H9 (cell line): ENCODE data around the gene GNAS-AS1. TPM values are rescaled to one million over a fixed set of nuclear protein-coding genes. Genes with fewer than 3 reads are reported as not detected.

ENCODE experiments used
- DNase-seq: peaks from one replicate; pipeline ENCODE4 v3.0.0-alpha.2; 2017
- H2AFZ ChIP-seq: one replicate; pipeline ENCODE4 v1.6.1; 2013; ENCODE audit warnings: mild to moderate bottlenecking, low read length, control low read depth, moderate library complexity
- H2AK5ac ChIP-seq: 2 replicates; pipeline ENCODE4 v1.6.1; 2013; ENCODE audit warnings: low read length, control low read depth, mixed read lengths; ENCODE audit not compliant: insufficient read length
- H2BK120ac ChIP-seq: one replicate; pipeline ENCODE4 v1.6.1; 2013; ENCODE audit warnings: low read depth, mild to moderate bottlenecking, low read length, control low read depth, inconsistent platforms; ENCODE audit not compliant: poor library complexity, severe bottlenecking
- H2BK12ac ChIP-seq: 2 replicates; pipeline ENCODE4 v1.6.1; 2013; ENCODE audit warnings: low read length, control low read depth, mixed read lengths, low read depth; ENCODE audit not compliant: insufficient read length
- H2BK15ac ChIP-seq: 2 replicates; pipeline ENCODE4 v1.6.1; 2013; ENCODE audit warnings: low read depth, low read length, control low read depth
- H2BK20ac ChIP-seq: one replicate; pipeline ENCODE4 v1.6.1; 2013; ENCODE audit warnings: low read depth, mild to moderate bottlenecking, low read length, control low read depth, inconsistent platforms; ENCODE audit not compliant: poor library complexity, severe bottlenecking
- H2BK5ac ChIP-seq: 2 replicates; pipeline ENCODE4 v1.6.1; 2013; ENCODE audit warnings: low read length, control low read depth, mixed read lengths; ENCODE audit not compliant: insufficient read length
- H3K14ac ChIP-seq: 2 replicates; pipeline ENCODE4 v1.6.1; 2013; ENCODE audit warnings: low read length, control low read depth; ENCODE audit not compliant: insufficient read depth
- H3K18ac ChIP-seq: 2 replicates; pipeline ENCODE4 v1.6.1; 2013; ENCODE audit warnings: low read depth, mild to moderate bottlenecking, mixed read lengths, low read length, control low read depth; ENCODE audit not compliant: insufficient read length
- H3K23ac ChIP-seq: 2 replicates; pipeline ENCODE4 v1.6.1; 2013; ENCODE audit warnings: low read length, control low read depth, mixed read lengths, low read depth; ENCODE audit not compliant: insufficient read length
- H3K23me2 ChIP-seq: 2 replicates; pipeline ENCODE4 v1.6.1; 2013; ENCODE audit warnings: low read depth, mild to moderate bottlenecking, mixed read lengths, low read length, control low read depth; ENCODE audit not compliant: insufficient read length, poor library complexity, severe bottlenecking
- H3K27ac ChIP-seq: 2 replicates; pipeline ENCODE4 v1.5.1; 2013; ENCODE audit warnings: low read length, control low read depth, mixed read lengths, low read depth; ENCODE audit not compliant: insufficient read length
- H3K27me3 ChIP-seq: 2 replicates; pipeline ENCODE4 v1.6.1; 2013; ENCODE audit warnings: low read length, control low read depth, inconsistent platforms; ENCODE audit not compliant: insufficient read depth
- H3K4ac ChIP-seq: 2 replicates; pipeline ENCODE4 v1.6.1; 2013; ENCODE audit warnings: low read depth, mild to moderate bottlenecking, control low read depth, inconsistent platforms, low read length, moderate library complexity
- H3K4me1 ChIP-seq: 2 replicates; pipeline ENCODE4 v1.6.1; 2013; ENCODE audit warnings: low read length, control low read depth, inconsistent platforms; ENCODE audit not compliant: insufficient read depth
- H3K4me2 ChIP-seq: 2 replicates; pipeline ENCODE4 v1.6.1; 2013; ENCODE audit warnings: low read length, control low read depth, mixed read lengths; ENCODE audit not compliant: insufficient read length, insufficient read depth
- H3K56ac ChIP-seq: 2 replicates; pipeline ENCODE4 v1.6.1; 2013; ENCODE audit warnings: low read depth, mild to moderate bottlenecking, mixed read lengths, low read length, control low read depth; ENCODE audit not compliant: insufficient read length
- H3K79me1 ChIP-seq: 2 replicates; pipeline ENCODE4 v1.6.1; 2013; ENCODE audit warnings: low read depth, mild to moderate bottlenecking, moderate library complexity, low read length, control low read depth, inconsistent platforms; ENCODE audit not compliant: insufficient read depth, poor library complexity, severe bottlenecking
- H3K79me2 ChIP-seq: 2 replicates; pipeline ENCODE4 v1.6.1; 2013; ENCODE audit warnings: low read length, control low read depth, inconsistent platforms; ENCODE audit not compliant: insufficient read depth
- H3K9ac ChIP-seq: 2 replicates; pipeline ENCODE4 v1.6.1; 2013; ENCODE audit warnings: low read length, control low read depth, mixed read lengths; ENCODE audit not compliant: insufficient read length; ENCODE audit errors: extremely low read depth
- H3K9me3 ChIP-seq: one replicate; pipeline ENCODE4 v1.6.1; 2013; ENCODE audit warnings: low read depth, low read length, inconsistent platforms; ENCODE audit not compliant: control insufficient read depth
- H3T11ph ChIP-seq: one replicate; pipeline ENCODE4 v1.6.1; 2013; ENCODE audit warnings: mild to moderate bottlenecking, low read length, control low read depth, inconsistent platforms
- H4K20me1 ChIP-seq: one replicate; pipeline ENCODE4 v1.6.1; 2013; ENCODE audit not compliant: control insufficient read depth, insufficient read length, insufficient read depth
- H4K5ac ChIP-seq: 2 replicates; pipeline ENCODE4 v1.6.1; 2013; ENCODE audit warnings: low read depth, mild to moderate bottlenecking, mixed read lengths, low read length, control low read depth; ENCODE audit not compliant: insufficient read length
- H4K8ac ChIP-seq: replicated peaks from 2 replicates; pipeline ENCODE4 v1.6.1; 2013; ENCODE audit warnings: low read length, control low read depth, mixed read lengths, low read depth; ENCODE audit not compliant: insufficient read length
- H4K91ac ChIP-seq: 2 replicates; pipeline ENCODE4 v1.6.1; 2013; ENCODE audit warnings: low read depth, mild to moderate bottlenecking, moderate library complexity, mixed read lengths, low read length, control low read depth; ENCODE audit not compliant: insufficient read length
- H3K27ac Mint-ChIP-seq, 3 experiments: 2 replicates in 2 of 3; 3 replicates in 1 of 3; pipeline ENCODE4 v1.8.0; 2020 to 2021; ENCODE audit warnings: mixed read lengths in 3 of 3, mild to moderate bottlenecking in 1 of 3, moderate library complexity in 1 of 3
- H3K27me3 Mint-ChIP-seq: 2 replicates; pipeline ENCODE4 v1.8.0; 2021; ENCODE audit warnings: low read depth, mild to moderate bottlenecking, moderate library complexity, mixed read lengths
- H3K36me3 Mint-ChIP-seq, 3 experiments: 2 replicates in 2 of 3; 3 replicates in 1 of 3; pipeline ENCODE4 v1.8.0; 2020 to 2021; ENCODE audit warnings: low read depth in 3 of 3, mixed read lengths in 3 of 3; ENCODE audit not compliant: insufficient read depth in 1 of 3
- H3K4me1 Mint-ChIP-seq, 2 experiments: 2 replicates each; pipeline ENCODE4 v1.8.0; 2020; ENCODE audit warnings: mixed read lengths in 2 of 2
- H3K4me3 Mint-ChIP-seq, 2 experiments: 2 replicates in 1 of 2; 3 replicates in 1 of 2; pipeline ENCODE4 v1.8.0; 2020 to 2021; ENCODE audit warnings: mild to moderate bottlenecking in 2 of 2, mixed read lengths in 2 of 2, moderate library complexity in 1 of 2
- H3K9me3 Mint-ChIP-seq, 2 experiments: 2 replicates in 1 of 2; 3 replicates in 1 of 2; pipeline ENCODE4 v1.8.0; 2020; ENCODE audit warnings: mild to moderate bottlenecking in 2 of 2, mixed read lengths in 2 of 2, moderate library complexity in 1 of 2
- CTCF ChIP-seq: fragments of 200-600 bp; sonication (generic); conservative IDR thresholded peaks from 3 replicates; pipeline ENCODE4 v1.8.0; 2021; ENCODE audit warnings: antibody characterized with exemption, mild to moderate bottlenecking
- WGBS: extraction: QIAGEN DNeasy Blood & Tissue Kit; methylation state at CpG from one replicate; pipeline ENCODE4 v1.1.7; 2013; ENCODE audit warnings: missing lambda C conversion rate, low lambda C conversion rate, mixed read lengths; ENCODE audit not compliant: insufficient read length; ENCODE audit errors: extremely low coverage; 5-methylcytosine and 5-hydroxymethylcytosine counted together
- total RNA-seq: library from RNA; stranded (reverse); gene quantifications from 2 replicates; pipeline ENCODE4 v1.2.1, GENCODE V29; 2021

The GNAS-AS1 gene
- total RNA-seq, 1 experiment from 2014 or later: 11.3 TPM

DNA sequence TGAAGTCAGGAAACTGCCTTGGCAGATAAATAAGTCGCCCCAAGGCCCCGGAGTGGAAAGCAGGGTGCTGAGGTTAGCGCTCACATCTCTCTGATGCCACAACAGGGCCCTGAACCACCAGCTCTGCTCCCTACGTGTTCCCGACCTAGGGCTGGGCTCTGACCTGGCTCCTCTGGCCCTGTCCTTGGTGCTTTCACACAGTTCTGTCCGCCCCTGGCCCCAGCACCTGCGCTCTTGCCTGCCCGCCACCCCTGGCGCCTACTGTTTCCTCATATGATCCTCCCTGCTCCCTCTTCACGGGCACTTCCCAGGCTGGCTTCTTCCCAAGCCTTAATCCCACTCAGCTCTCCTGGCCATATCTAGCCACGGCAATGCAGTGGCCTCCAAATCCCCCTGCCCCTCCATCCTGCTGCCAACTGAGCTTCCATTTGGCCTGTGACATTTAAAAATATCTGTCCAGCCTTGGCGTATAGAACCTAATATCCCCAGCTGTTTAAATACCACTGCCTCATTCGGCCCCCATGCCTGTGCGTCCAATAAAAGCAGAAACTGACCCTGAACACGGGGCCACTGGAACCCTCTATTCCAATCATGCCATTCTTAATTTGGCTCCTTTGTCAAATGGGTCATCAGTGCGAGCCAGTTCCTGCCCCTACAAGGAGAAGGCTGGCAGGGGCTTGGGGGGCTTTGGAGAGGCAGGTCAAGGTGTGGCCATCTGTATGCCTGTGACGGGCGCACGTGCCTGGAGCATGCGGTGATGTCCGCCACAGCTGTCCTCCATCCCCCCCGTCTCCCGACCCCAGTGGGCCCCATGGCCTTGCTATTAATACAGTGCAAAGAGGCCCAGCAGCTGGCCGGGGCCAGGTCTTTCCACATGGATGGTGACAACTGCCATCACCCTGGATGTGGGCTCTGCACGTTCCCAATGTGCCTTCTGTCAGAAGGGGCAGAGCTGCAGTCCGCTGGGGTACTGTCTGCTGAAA is 27.7 kb downstream of the GNAS-AS1 start:
- H3K9me3 Mint-ChIP-seq: peaks cover 0 to 10% of the 10 kb centered on the region in 2 experiments; a peak in 3 of 5 replicates
- H3K14ac ChIP-seq: no peak overlapping the region
- H3K4me1 ChIP-seq: no peaks in the 10 kb centered on the region
- no peak overlapping the region for H3K18ac ChIP-seq
- DNase-seq: no peak
- no peak overlapping the region for H4K5ac ChIP-seq
- no peak overlapping the region for H3K4me2 ChIP-seq
- no peaks in the 10 kb centered on the region; the same call in 1 of the 2 replicates for H3K79me2 ChIP-seq
- no peak for TF ChIP-seq CTCF
- no peak overlapping the region for H2BK20ac ChIP-seq
- no peaks in the 10 kb centered on the region for H3K27me3 ChIP-seq
- no CpG with 5 or more reads among the region's 26 CpGs for WGBS
- H2BK15ac ChIP-seq: no peak overlapping the region
- H2BK5ac ChIP-seq: no peak overlapping the region
- H3K27me3 Mint-ChIP-seq: peaks cover 4% of the 10 kb centered on the region; the same call in 1 of the 2 replicates
- no peak overlapping the region for H3K4ac ChIP-seq
- H2AFZ ChIP-seq: no peak overlapping the region
- no peak overlapping the region for H3K27ac ChIP-seq
- H2BK12ac ChIP-seq: no peak overlapping the region
- H3T11ph ChIP-seq: no peak overlapping the region
- no peaks in the 10 kb centered on the region for H3K23me2 ChIP-seq
- H3K4me1 Mint-ChIP-seq: peaks cover 3 to 4% of the 10 kb centered on the region in 2 experiments; a peak in 2 of 4 replicates
- H3K9ac ChIP-seq: no peak overlapping the region
- no peak overlapping the region for H2AK5ac ChIP-seq
- peaks cover 47 to 62% (median 55%) of the 10 kb centered on the region in 3 experiments for H3K36me3 Mint-ChIP-seq
- H3K27ac Mint-ChIP-seq: peak overlapping the region; percentile 28 to 75 (median 48); a peak in 3 of 7 replicates
- H4K91ac ChIP-seq: no peak overlapping the region
- H3K4me3 Mint-ChIP-seq: no peak overlapping the region
- no peak overlapping the region for H3K56ac ChIP-seq
- no peak overlapping the region for H3K23ac ChIP-seq
- H2BK120ac ChIP-seq: no peak overlapping the region
- no peaks in the 10 kb centered on the region for H4K20me1 ChIP-seq
- peaks cover 2% of the 10 kb centered on the region for H3K79me1 ChIP-seq
- H3K9me3 ChIP-seq: no peaks in the 10 kb centered on the region
- no peak overlapping the region for H4K8ac ChIP-seq
